ENCODE results near the gene MSTN. TPM values are rescaled to one million over a fixed set of nuclear protein-coding genes. Genes with fewer than 3 reads are reported as not detected.

MSTN gene
- total RNA-seq, 1 donor from 2014 or later, result 0.45 TPM

DNA sequence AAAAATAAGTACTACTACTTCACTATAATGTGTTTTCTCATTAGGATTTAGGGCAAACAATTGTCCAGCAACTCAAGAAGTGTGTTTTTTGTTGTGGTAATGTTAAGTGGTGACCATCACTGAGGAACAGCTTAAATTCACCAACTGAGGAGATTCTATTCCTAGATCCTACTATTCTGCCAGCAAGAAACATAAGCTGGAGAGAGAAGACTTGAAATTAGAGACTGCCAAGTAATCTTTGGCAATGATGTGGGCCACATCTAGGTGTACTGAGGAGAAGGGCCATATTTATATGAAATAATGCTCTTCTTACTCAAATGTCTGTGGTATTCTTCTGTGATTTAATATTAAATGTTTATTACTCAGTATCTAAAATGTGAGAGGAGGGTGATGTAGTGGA, 44.3 kb upstream of the MSTN start:
- Mint-ChIP-seq H3K4me3 (ENCODE audit: unreplicated experiment) (no peak overlapping the region), H3K27me3 (ENCODE audit: low read depth) (no peaks in the 10 kb centered on the region), H3K36me3 (ENCODE audit: low read depth) (peaks cover 8% of the 10 kb centered on the region), H3K9me3 (ENCODE audit: low read depth) (peaks cover 16% of the 10 kb centered on the region), H3K4me1 (ENCODE audit: low read depth) (peaks cover 32% of the 10 kb centered on the region), H3K27ac (ENCODE audit: unreplicated experiment) (no peak overlapping the region)
- TF ChIP-seq, protein P1, sequence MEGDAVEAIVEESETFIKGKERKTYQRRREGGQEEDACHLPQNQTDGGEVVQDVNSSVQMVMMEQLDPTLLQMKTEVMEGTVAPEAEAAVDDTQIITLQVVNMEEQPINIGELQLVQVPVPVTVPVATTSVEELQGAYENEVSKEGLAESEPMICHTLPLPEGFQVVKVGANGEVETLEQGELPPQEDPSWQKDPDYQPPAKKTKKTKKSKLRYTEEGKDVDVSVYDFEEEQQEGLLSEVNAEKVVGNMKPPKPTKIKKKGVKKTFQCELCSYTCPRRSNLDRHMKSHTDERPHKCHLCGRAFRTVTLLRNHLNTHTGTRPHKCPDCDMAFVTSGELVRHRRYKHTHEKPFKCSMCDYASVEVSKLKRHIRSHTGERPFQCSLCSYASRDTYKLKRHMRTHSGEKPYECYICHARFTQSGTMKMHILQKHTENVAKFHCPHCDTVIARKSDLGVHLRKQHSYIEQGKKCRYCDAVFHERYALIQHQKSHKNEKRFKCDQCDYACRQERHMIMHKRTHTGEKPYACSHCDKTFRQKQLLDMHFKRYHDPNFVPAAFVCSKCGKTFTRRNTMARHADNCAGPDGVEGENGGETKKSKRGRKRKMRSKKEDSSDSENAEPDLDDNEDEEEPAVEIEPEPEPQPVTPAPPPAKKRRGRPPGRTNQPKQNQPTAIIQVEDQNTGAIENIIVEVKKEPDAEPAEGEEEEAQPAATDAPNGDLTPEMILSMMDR (IDR thresholded peaks at IDR 0.05), result no peak
- DNase-seq (ENCODE audit: low spot score), result no peak

DNA sequence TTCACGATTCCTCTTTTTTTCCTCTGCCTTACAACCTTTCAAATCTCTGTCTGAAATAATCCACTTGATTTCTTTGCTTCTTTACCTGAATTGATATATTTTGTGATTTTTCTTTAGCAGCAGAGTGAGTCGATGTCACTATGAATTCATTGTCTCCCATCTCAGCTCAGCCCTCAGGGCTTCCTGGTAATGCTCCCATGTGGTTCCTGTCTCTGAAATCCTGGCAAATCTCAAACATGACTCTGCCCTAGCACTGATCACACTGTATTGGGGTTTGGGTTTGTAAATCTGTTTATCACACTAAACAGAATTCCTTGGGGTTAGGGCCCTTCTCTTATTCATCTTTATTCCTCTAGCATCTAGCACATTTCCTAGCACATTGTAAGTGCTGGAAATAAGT, 43.0 kb upstream of the MSTN start:
- H3K27me3 Mint-ChIP-seq (ENCODE audit: low read depth), result no peaks in the 10 kb centered on the region
- no peak overlapping the region for H3K4me3 Mint-ChIP-seq (ENCODE audit: unreplicated experiment)
- TF ChIP-seq, protein P1 (IDR thresholded peaks at IDR 0.05), result no peak
- peaks cover 18% of the 10 kb centered on the region for H3K9me3 Mint-ChIP-seq (ENCODE audit: low read depth)
- H3K4me1 Mint-ChIP-seq (ENCODE audit: low read depth), result peaks cover 22% of the 10 kb centered on the region
- no peak overlapping the region for H3K27ac Mint-ChIP-seq (ENCODE audit: unreplicated experiment)
- H3K36me3 Mint-ChIP-seq (ENCODE audit: low read depth), result peaks cover 9% of the 10 kb centered on the region
- no peak for DNase-seq (ENCODE audit: low spot score)

- DNase-seq (ENCODE audit: low spot score), result no peak
- TF ChIP-seq, protein P1 (IDR thresholded peaks at IDR 0.05), result no peak
- Mint-ChIP-seq H3K4me3 (ENCODE audit: unreplicated experiment) (no peak overlapping the region), H3K27ac (ENCODE audit: unreplicated experiment) (no peak overlapping the region), H3K36me3 (ENCODE audit: low read depth) (peaks cover 12% of the 10 kb centered on the region), H3K4me1 (ENCODE audit: low read depth) (no peaks in the 10 kb centered on the region), H3K27me3 (ENCODE audit: low read depth) (no peaks in the 10 kb centered on the region), H3K9me3 (ENCODE audit: low read depth) (peaks cover 25% of the 10 kb centered on the region)
Observed at GRCh38 chr2:190103144-190103543, 40.6 kb upstream of the MSTN start.

DNA sequence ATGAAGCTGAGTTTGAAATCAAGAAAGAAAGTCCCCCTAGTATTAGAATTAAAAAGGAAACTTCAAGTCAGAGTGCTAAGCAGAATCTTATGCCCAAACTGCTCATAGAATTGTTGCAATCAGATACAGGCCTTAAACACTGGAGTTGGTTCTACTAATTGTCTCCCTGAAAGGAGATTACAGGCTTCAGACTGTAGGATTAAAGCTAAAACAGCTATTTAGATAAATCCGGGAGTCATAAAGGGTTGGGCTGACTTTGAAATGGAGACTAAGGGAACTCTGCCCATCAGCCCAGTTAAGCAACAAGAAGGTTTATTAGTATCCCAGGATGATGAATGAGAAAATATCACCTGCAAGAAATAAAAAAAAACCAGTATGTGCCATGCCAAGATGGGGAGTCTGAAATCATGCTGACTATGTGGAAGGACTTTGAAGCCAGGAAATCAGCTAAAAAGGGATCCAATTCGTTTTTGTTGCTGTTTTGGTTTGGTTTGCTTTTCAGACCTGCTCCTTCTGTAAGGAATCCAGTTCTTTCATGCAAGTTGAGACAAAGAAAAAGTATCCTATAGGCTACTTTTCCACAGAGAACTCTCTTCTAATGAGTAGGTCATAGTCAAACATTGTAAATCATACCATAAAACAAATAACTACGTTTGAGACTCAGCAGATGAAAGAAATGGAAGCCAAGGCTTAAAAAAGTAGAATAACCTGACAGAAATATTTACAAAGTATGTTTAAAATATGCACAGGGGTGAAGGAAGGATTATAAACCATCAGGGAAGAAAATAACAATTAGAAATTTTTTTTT, 37.6 kb upstream of the MSTN start:
- TF ChIP-seq, protein P1 (IDR thresholded peaks at IDR 0.05), result no peak
- peaks cover 33% of the 10 kb centered on the region for H3K9me3 Mint-ChIP-seq (ENCODE audit: low read depth)
- H3K4me1 Mint-ChIP-seq (ENCODE audit: low read depth), result no peaks in the 10 kb centered on the region
- H3K27me3 Mint-ChIP-seq (ENCODE audit: low read depth), result no peaks in the 10 kb centered on the region
- peaks cover 14% of the 10 kb centered on the region for H3K36me3 Mint-ChIP-seq (ENCODE audit: low read depth)
- DNase-seq (ENCODE audit: low spot score), result no peak
- no peak overlapping the region for H3K4me3 Mint-ChIP-seq (ENCODE audit: unreplicated experiment)
- H3K27ac Mint-ChIP-seq (ENCODE audit: unreplicated experiment), result no peak overlapping the region

DNA sequence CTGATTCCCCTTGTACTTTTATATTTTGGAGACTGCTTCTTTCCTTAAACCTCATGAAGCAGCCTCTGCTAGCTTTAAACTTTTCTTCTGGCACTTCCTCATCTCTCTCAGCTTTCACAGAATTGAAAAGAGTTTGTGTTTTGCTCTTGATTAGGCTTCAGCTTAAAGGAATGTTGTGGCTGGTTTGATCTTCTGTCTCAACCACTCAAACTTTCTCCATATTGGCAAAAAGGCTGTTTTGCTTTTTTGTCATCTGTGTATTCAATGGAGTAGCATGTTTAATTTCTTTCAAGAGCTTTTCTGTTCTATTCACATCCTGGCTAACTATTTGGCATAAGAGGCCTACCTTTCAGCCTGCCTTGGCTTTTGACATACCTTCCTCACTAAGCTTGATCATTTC, 36.3 kb upstream of the MSTN start:
- no peaks in the 10 kb centered on the region for H3K4me1 Mint-ChIP-seq (ENCODE audit: low read depth)
- DNase-seq (ENCODE audit: low spot score), result no peak
- H3K4me3 Mint-ChIP-seq (ENCODE audit: unreplicated experiment), result no peak overlapping the region
- no peak overlapping the region for H3K27ac Mint-ChIP-seq (ENCODE audit: unreplicated experiment)
- H3K27me3 Mint-ChIP-seq (ENCODE audit: low read depth), result no peaks in the 10 kb centered on the region
- peaks cover 33% of the 10 kb centered on the region for H3K9me3 Mint-ChIP-seq (ENCODE audit: low read depth)
- TF ChIP-seq, protein P1 (IDR thresholded peaks at IDR 0.05), result no peak
- peaks cover 14% of the 10 kb centered on the region for H3K36me3 Mint-ChIP-seq (ENCODE audit: low read depth)
